Neural progenitor cell (in vitro differentiated cells): ENCODE data around the gene SH3PXD2B. TPM values are rescaled to one million over a fixed set of nuclear protein-coding genes. Genes with fewer than 3 reads are reported as not detected.

ENCODE experiments used
- DNase-seq: peaks from one replicate; pipeline ENCODE4 v3.0.0-alpha.2; 2016; ENCODE audit warnings: low spot score
- H2AFZ ChIP-seq: fragments of 200-600 bp; sonication (generic); replicated peaks from 2 replicates; pipeline ENCODE4 v1.6.1; 2016; ENCODE audit warnings: antibody characterized with exemption
- H3F3A ChIP-seq: fragments of 200-600 bp; sonication (generic); 2 replicates; pipeline ENCODE4 v1.6.1; 2016; ENCODE audit warnings: antibody characterized with exemption, low read depth
- H3K27ac ChIP-seq: fragments of 200-600 bp; sonication (generic); 2 replicates; pipeline ENCODE4 v1.5.1; 2016; ENCODE audit warnings: mild to moderate bottlenecking
- H3K27me3 ChIP-seq: fragments of 200-600 bp; sonication (generic); 2 replicates; pipeline ENCODE4 v1.6.1; 2016; ENCODE audit warnings: mild to moderate bottlenecking, moderate library complexity
- H3K36me3 ChIP-seq: fragments of 200-600 bp; sonication (generic); 2 replicates; pipeline ENCODE4 v1.5.1; 2016
- H3K4me1 ChIP-seq: fragments of 200-600 bp; sonication (generic); 2 replicates; pipeline ENCODE4 v1.6.1; 2016; ENCODE audit warnings: mixed run types
- H3K4me2 ChIP-seq: fragments of 200-600 bp; sonication (generic); 2 replicates; pipeline ENCODE4 v1.6.1; 2016
- H3K4me3 ChIP-seq: fragments of 200-600 bp; sonication (generic); 2 replicates; pipeline ENCODE4 v1.5.1; 2016
- H3K79me2 ChIP-seq: fragments of 200-600 bp; sonication (generic); 2 replicates; pipeline ENCODE4 v1.6.1; 2016; ENCODE audit warnings: low read depth
- H3K9ac ChIP-seq: fragments of 200-600 bp; sonication (generic); 2 replicates; pipeline ENCODE4 v1.6.1; 2016
- H3K9me3 ChIP-seq: fragments of 200-600 bp; sonication (generic); 2 replicates; pipeline ENCODE4 v1.5.1; 2016; ENCODE audit warnings: low read depth
- H4K20me1 ChIP-seq: fragments of 200-600 bp; sonication (generic); 2 replicates; pipeline ENCODE4 v1.6.1; 2016; ENCODE audit warnings: low read depth
- H3K27ac Mint-ChIP-seq: 3 replicates; pipeline ENCODE4 v1.8.0; 2021; ENCODE audit warnings: mixed read lengths
- H3K27me3 Mint-ChIP-seq: 2 replicates; pipeline ENCODE4 v1.8.0; 2022; ENCODE audit warnings: low read depth, mild to moderate bottlenecking, inconsistent platforms, moderate library complexity, mixed read lengths; ENCODE audit not compliant: insufficient read depth
- H3K36me3 Mint-ChIP-seq: 3 replicates; pipeline ENCODE4 v1.8.0; 2021; ENCODE audit warnings: mixed read lengths
- H3K4me1 Mint-ChIP-seq: 3 replicates; pipeline ENCODE4 v1.8.0; 2021; ENCODE audit warnings: mixed read lengths
- H3K4me3 Mint-ChIP-seq: 3 replicates; pipeline ENCODE4 v1.8.0; 2021; ENCODE audit warnings: mild to moderate bottlenecking, moderate library complexity, mixed read lengths
- H3K9me3 Mint-ChIP-seq: 3 replicates; pipeline ENCODE4 v1.8.0; 2020; ENCODE audit warnings: mixed read lengths
- EZH2 ChIP-seq: fragments of 200-600 bp; sonication (generic); IDR thresholded peaks from 2 replicates; pipeline ENCODE4 v1.6.1; 2017; ENCODE audit warnings: antibody characterized with exemption, mild to moderate bottlenecking, moderate library complexity
- EZH2phosphoT487 ChIP-seq: fragments of 200-600 bp; sonication (generic); IDR thresholded peaks from 2 replicates; pipeline ENCODE4 v1.6.1; 2017; ENCODE audit warnings: antibody characterized with exemption
- total RNA-seq: library from RNA; depleted of rRNA; stranded (reverse); fragments of >200 nt; gene quantifications from 2 replicates; pipeline ENCODE4 v1.2.3, GENCODE V29; 2015; ENCODE audit warnings: low replicate concordance
- TF ChIP-seq, protein P1 (sequence below): fragments of 200-600 bp; sonication (generic); IDR thresholded peaks from 2 replicates; pipeline ENCODE4 v1.5.1; 2017; ENCODE audit warnings: antibody characterized with exemption, mild to moderate bottlenecking

SH3PXD2B gene
- total RNA-seq, 1 donor from 2014 or later, result 27.3 TPM

DNA sequence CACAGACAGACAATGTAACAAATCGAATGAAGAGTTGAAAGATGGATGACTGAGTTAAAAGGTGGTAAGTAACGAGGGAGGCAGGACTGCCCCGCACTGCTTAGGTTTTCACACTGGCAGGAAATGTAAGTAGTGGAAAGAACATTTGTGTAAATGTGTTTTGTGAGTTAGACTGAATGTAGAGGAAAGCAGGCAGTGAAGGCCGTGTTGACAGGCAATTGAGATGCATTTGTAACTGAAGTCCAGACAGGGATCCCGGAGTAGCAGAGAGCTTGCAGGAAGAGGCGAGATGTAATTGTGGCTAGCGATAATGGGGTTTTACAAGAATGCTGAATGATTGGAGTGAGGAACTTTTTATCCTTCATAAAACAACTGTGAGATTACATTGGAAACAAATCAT, 20.0 kb upstream of the SH3PXD2B start:
- H3K27ac Mint-ChIP-seq, result no peak overlapping the region
- Histone ChIP-seq H3K4me2 (no peak overlapping the region), H3F3A (no peaks in the 10 kb centered on the region), H3K79me2 (no peaks in the 10 kb centered on the region), H3K9me3 (no peaks in the 10 kb centered on the region), H3K9ac (no peak overlapping the region), H2AFZ (no peak overlapping the region), H3K27ac (no peak overlapping the region), H3K4me1 (no peaks in the 10 kb centered on the region), H3K36me3 (no peaks in the 10 kb centered on the region), H3K4me3 (no peak overlapping the region), H3K27me3 (no peaks in the 10 kb centered on the region), H4K20me1 (no peaks in the 10 kb centered on the region)
- TF ChIP-seq EZH2phosphoT487 (no peak), EZH2 (no peak)
- TF ChIP-seq, protein P1, sequence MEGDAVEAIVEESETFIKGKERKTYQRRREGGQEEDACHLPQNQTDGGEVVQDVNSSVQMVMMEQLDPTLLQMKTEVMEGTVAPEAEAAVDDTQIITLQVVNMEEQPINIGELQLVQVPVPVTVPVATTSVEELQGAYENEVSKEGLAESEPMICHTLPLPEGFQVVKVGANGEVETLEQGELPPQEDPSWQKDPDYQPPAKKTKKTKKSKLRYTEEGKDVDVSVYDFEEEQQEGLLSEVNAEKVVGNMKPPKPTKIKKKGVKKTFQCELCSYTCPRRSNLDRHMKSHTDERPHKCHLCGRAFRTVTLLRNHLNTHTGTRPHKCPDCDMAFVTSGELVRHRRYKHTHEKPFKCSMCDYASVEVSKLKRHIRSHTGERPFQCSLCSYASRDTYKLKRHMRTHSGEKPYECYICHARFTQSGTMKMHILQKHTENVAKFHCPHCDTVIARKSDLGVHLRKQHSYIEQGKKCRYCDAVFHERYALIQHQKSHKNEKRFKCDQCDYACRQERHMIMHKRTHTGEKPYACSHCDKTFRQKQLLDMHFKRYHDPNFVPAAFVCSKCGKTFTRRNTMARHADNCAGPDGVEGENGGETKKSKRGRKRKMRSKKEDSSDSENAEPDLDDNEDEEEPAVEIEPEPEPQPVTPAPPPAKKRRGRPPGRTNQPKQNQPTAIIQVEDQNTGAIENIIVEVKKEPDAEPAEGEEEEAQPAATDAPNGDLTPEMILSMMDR, result no peak
- H3K36me3 Mint-ChIP-seq, result no peaks in the 10 kb centered on the region
- peaks cover 2% of the 10 kb centered on the region for H3K4me1 Mint-ChIP-seq
- no peak for DNase-seq
- H3K27me3 Mint-ChIP-seq, result peaks cover under 1% of the 10 kb centered on the region
- no peaks in the 10 kb centered on the region for H3K9me3 Mint-ChIP-seq
- no peak overlapping the region for H3K4me3 Mint-ChIP-seq

- no peaks in the 10 kb centered on the region for H3K4me1 Mint-ChIP-seq
- no peak for DNase-seq
- H3K4me3 ChIP-seq, result no peak overlapping the region
- no peaks in the 10 kb centered on the region for H3K36me3 Mint-ChIP-seq
- no peak overlapping the region for H3K27ac ChIP-seq
- H4K20me1 ChIP-seq, result no peaks in the 10 kb centered on the region
- H3K4me2 ChIP-seq, result no peak overlapping the region
- TF ChIP-seq EZH2phosphoT487 (no peak), EZH2 (no peak)
- TF ChIP-seq, protein P1, result no peak
- H3F3A ChIP-seq, result no peaks in the 10 kb centered on the region
- no peak overlapping the region for H3K27ac Mint-ChIP-seq
- peaks cover 2% of the 10 kb centered on the region for H3K27me3 Mint-ChIP-seq
- H3K79me2 ChIP-seq, result no peaks in the 10 kb centered on the region
- H3K36me3 ChIP-seq, result no peaks in the 10 kb centered on the region
- peaks cover 3% of the 10 kb centered on the region for H3K9me3 Mint-ChIP-seq
- H3K9me3 ChIP-seq, result no peaks in the 10 kb centered on the region
- H2AFZ ChIP-seq, result no peak overlapping the region
- no peak overlapping the region for H3K4me3 Mint-ChIP-seq
- no peaks in the 10 kb centered on the region for H3K4me1 ChIP-seq
- no peak overlapping the region for H3K9ac ChIP-seq
- no peaks in the 10 kb centered on the region for H3K27me3 ChIP-seq
Observed at GRCh38 chr5:172473427-172473826, 19.1 kb upstream of the SH3PXD2B start.

- Mint-ChIP-seq H3K36me3 (peaks cover 2% of the 10 kb centered on the region), H3K4me3 (no peak overlapping the region), H3K4me1 (no peaks in the 10 kb centered on the region), H3K9me3 (peaks cover 7% of the 10 kb centered on the region), H3K27ac (no peak overlapping the region), H3K27me3 (peaks cover 6% of the 10 kb centered on the region)
- H4K20me1 ChIP-seq, result no peaks in the 10 kb centered on the region
- no peaks in the 10 kb centered on the region for H3K9me3 ChIP-seq
- no peak overlapping the region for H3K4me3 ChIP-seq
- H2AFZ ChIP-seq, result no peak overlapping the region
- H3K27me3 ChIP-seq, result no peaks in the 10 kb centered on the region
- H3K36me3 ChIP-seq, result no peaks in the 10 kb centered on the region
- no peaks in the 10 kb centered on the region for H3K79me2 ChIP-seq
- H3K27ac ChIP-seq, result no peak overlapping the region
- TF ChIP-seq, protein P1, result no peak
- TF ChIP-seq EZH2phosphoT487 (no peak), EZH2 (no peak)
- H3F3A ChIP-seq, result no peaks in the 10 kb centered on the region
- no peak overlapping the region for H3K4me2 ChIP-seq
- no peak for DNase-seq
- H3K9ac ChIP-seq, result no peak overlapping the region
- no peaks in the 10 kb centered on the region for H3K4me1 ChIP-seq
Observed at GRCh38 chr5:172469697-172470096, 15.4 kb upstream of the SH3PXD2B start.
